ENCODE measurements around the gene XIRP1.

Gene XIRP1

DNA sequence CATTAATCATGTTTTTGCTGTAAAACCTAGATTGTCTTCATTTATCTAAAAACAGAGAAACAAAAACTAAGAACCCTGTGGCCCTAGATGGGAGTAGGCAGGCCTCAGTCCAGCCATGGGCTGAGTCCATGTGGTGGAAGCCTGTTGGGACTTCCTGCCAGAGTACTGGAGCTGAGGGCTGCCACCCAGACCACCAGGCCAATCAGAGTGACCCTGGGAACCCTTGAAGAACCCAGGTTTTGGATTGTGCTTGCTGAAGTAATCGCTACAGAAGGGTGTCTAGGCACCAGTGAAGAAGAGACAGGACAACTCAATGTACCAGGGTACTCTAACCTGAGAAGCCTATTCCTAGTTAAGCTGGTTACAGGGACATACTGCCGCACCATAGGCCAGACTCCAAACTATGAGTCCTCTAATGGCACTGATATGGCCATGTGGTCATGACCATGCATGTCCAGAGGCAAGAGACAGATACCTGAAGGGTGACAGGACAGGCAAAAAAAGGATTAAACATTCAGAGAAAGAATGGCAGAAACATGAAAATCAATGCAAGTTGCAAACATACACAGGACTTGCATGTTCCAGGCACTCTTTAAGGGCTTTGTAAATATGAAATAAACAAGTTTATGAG lies 51.9 kb downstream of the XIRP1 start:
- Histone ChIP-seq H2AFZ (ENCODE audit: low read length) (no peak overlapping the region), H3K4me1 (ENCODE audit: insufficient read depth, low read length, poor library complexity, severe bottlenecking) (peaks cover 20% of the 10 kb centered on the region), H3K9ac (ENCODE audit: low read depth, low read length, poor library complexity, severe bottlenecking) (no peak overlapping the region), H3K79me2 (ENCODE audit: insufficient read depth, low read length) (no peaks in the 10 kb centered on the region; the same call in 1 of the 2 replicates), H3K36me3 (ENCODE audit: insufficient read depth, low read length) (peaks cover 46% of the 10 kb centered on the region; the same call in 1 of the 2 replicates), H3F3A (ENCODE audit: low read depth) (no peaks in the 10 kb centered on the region), H3K9me3 (ENCODE audit: insufficient read depth, low read depth, low read length) (no peaks in the 10 kb centered on the region), H4K20me1 (ENCODE audit: insufficient read depth, low read length, poor library complexity, severe bottlenecking) (no peaks in the 10 kb centered on the region), H3K4me3 (ENCODE audit: low read length, poor library complexity, severe bottlenecking) (no peak overlapping the region), H3K9me2 (replicated peaks; ENCODE audit: low read depth, low read length) (no peaks in the 10 kb centered on the region), H3K27me3 (ENCODE audit: insufficient read depth, low read length, poor library complexity, severe bottlenecking) (no peaks in the 10 kb centered on the region), H3K4me2 (ENCODE audit: low read depth, low read length, poor library complexity, severe bottlenecking) (no peak overlapping the region)
- TF ChIP-seq EZH2phosphoT487 (IDR thresholded peaks at IDR 0.05; ENCODE audit: borderline replicate concordance) = no peak
- TF ChIP-seq, protein P1, sequence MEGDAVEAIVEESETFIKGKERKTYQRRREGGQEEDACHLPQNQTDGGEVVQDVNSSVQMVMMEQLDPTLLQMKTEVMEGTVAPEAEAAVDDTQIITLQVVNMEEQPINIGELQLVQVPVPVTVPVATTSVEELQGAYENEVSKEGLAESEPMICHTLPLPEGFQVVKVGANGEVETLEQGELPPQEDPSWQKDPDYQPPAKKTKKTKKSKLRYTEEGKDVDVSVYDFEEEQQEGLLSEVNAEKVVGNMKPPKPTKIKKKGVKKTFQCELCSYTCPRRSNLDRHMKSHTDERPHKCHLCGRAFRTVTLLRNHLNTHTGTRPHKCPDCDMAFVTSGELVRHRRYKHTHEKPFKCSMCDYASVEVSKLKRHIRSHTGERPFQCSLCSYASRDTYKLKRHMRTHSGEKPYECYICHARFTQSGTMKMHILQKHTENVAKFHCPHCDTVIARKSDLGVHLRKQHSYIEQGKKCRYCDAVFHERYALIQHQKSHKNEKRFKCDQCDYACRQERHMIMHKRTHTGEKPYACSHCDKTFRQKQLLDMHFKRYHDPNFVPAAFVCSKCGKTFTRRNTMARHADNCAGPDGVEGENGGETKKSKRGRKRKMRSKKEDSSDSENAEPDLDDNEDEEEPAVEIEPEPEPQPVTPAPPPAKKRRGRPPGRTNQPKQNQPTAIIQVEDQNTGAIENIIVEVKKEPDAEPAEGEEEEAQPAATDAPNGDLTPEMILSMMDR (conservative IDR thresholded peaks at IDR 0.05; ENCODE audit: low read length) = no peak

DNA sequence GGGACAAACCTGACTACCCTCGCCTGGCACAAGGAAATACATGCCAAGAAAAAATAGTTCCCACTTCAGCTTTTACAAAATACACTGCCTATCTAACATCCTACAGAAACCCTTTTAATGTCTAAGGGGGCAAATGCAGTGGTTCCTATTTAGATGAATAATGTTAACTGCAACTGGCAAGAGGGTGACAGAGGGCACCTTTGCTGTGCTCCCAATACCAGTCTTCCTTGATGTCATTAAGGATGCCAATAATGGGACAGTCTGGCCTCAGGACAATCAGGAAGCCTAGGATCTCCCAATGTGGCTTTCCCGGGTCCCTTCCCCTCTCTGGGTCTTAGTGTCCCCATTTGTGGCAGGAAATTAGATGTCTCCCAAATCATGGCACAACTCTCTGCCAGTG lies 53.0 kb downstream of the XIRP1 start:
- Histone ChIP-seq H3K27me3 (ENCODE audit: insufficient read depth, low read length, poor library complexity, severe bottlenecking) (no peaks in the 10 kb centered on the region), H3K9me3 (ENCODE audit: insufficient read depth, low read depth, low read length) (no peaks in the 10 kb centered on the region), H3K4me2 (ENCODE audit: low read depth, low read length, poor library complexity, severe bottlenecking) (no peak overlapping the region), H3K36me3 (ENCODE audit: insufficient read depth, low read length) (peaks cover 36% of the 10 kb centered on the region; the same call in 1 of the 2 replicates), H3K4me1 (ENCODE audit: insufficient read depth, low read length, poor library complexity, severe bottlenecking) (peaks cover 20% of the 10 kb centered on the region), H3K9ac (ENCODE audit: low read depth, low read length, poor library complexity, severe bottlenecking) (no peak overlapping the region), H3F3A (ENCODE audit: low read depth) (no peaks in the 10 kb centered on the region), H2AFZ (ENCODE audit: low read length) (no peak overlapping the region), H4K20me1 (ENCODE audit: insufficient read depth, low read length, poor library complexity, severe bottlenecking) (no peaks in the 10 kb centered on the region), H3K4me3 (ENCODE audit: low read length, poor library complexity, severe bottlenecking) (no peak overlapping the region), H3K79me2 (ENCODE audit: insufficient read depth, low read length) (no peaks in the 10 kb centered on the region; the same call in 1 of the 2 replicates), H3K9me2 (replicated peaks; ENCODE audit: low read depth, low read length) (no peaks in the 10 kb centered on the region)
- TF ChIP-seq EZH2phosphoT487 (IDR thresholded peaks at IDR 0.05; ENCODE audit: borderline replicate concordance) = no peak
- TF ChIP-seq, protein P1 (conservative IDR thresholded peaks at IDR 0.05; ENCODE audit: low read length) = no peak

DNA sequence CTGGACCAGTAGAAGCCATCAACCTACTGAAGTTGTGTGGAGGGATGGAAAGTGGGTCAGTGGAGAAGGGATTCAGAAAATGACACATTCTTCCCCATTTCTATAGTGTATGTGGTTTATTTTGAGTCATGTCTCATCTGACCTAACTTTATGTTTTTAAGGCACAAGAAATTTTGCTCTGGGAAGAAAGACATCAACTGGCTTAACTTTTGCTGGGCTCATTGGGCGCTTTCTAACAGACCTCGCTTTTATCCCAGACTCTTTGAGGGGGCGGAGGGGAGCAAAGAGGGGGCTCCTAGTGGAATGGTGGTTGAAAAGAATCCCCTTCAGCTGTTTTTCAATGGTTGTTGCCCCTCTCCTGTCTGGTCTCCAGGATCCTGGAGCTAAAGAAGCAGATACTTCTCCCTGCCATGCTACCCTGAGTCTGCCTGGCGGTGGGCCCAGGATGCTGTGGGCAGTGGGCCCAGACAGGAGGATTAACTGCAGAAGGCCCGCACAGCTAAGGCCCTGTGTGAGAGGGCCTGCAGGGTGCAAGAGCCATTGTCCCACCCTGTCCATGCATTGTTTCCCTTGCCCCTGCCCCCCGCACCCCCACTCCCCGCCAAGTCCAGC lies 53.5 kb downstream of the XIRP1 start:
- Histone ChIP-seq H3K27me3 (ENCODE audit: insufficient read depth, low read length, poor library complexity, severe bottlenecking) (no peaks in the 10 kb centered on the region), H3K4me1 (ENCODE audit: insufficient read depth, low read length, poor library complexity, severe bottlenecking) (peaks cover 20% of the 10 kb centered on the region), H3K36me3 (ENCODE audit: insufficient read depth, low read length) (peaks cover 31% of the 10 kb centered on the region; the same call in 1 of the 2 replicates), H3K9ac (ENCODE audit: low read depth, low read length, poor library complexity, severe bottlenecking) (no peak overlapping the region), H3K4me2 (ENCODE audit: low read depth, low read length, poor library complexity, severe bottlenecking) (no peak overlapping the region), H3F3A (ENCODE audit: low read depth) (no peaks in the 10 kb centered on the region), H4K20me1 (ENCODE audit: insufficient read depth, low read length, poor library complexity, severe bottlenecking) (no peaks in the 10 kb centered on the region), H3K4me3 (ENCODE audit: low read length, poor library complexity, severe bottlenecking) (no peak overlapping the region), H3K9me3 (ENCODE audit: insufficient read depth, low read depth, low read length) (no peaks in the 10 kb centered on the region), H2AFZ (ENCODE audit: low read length) (no peak overlapping the region), H3K79me2 (ENCODE audit: insufficient read depth, low read length) (no peaks in the 10 kb centered on the region), H3K9me2 (replicated peaks; ENCODE audit: low read depth, low read length) (no peaks in the 10 kb centered on the region)
- TF ChIP-seq, protein P1 (conservative IDR thresholded peaks at IDR 0.05; ENCODE audit: low read length) = no peak
- no peak for TF ChIP-seq EZH2phosphoT487 (IDR thresholded peaks at IDR 0.05; ENCODE audit: borderline replicate concordance)

Data from Loucy (cell line).